DOHH2 (cell line): ENCODE measurements around the gene EPS8L2.

Experiments used
- CTCF ChIP-seq: fragments of 200-600 bp; sonication (generic); IDR thresholded peaks from one replicate; pipeline ENCODE4 v1.5.1; 2014; ENCODE audit warnings: antibody characterized with exemption, mild to moderate bottlenecking, low read depth, low read length; ENCODE audit not compliant: poor library complexity, severe bottlenecking
- EZH2phosphoT487 ChIP-seq: fragments of 200-600 bp; sonication (generic); IDR thresholded peaks from 2 replicates; pipeline ENCODE4 v1.6.1; 2017; ENCODE audit warnings: borderline replicate concordance, mild to moderate bottlenecking, antibody characterized with exemption, low read length, moderate library complexity, mixed read lengths

- TF ChIP-seq CTCF (no peak), EZH2phosphoT487 (no peak)
These were observed 18.3 kb upstream of the EPS8L2 start for GRCh38 chr11:687751-688150.
